GM12801 (cell line): Measurements from ENCODE around the gene TLE4.

Experiments used
- CTCF ChIP-seq: IDR thresholded peaks from one replicate; pipeline ENCODE4 v1.5.1; 2011; ENCODE audit warnings: control low read depth; ENCODE audit not compliant: insufficient read length; ENCODE audit errors: extremely low read depth

Gene TLE4

GRCh38 chr9:79663878-79664277, 92.1 kb downstream of the TLE4 start:
- no peak for TF ChIP-seq CTCF

- no peak for TF ChIP-seq CTCF
Observed at GRCh38 chr9:79664375-79664831, 92.6 kb downstream of the TLE4 start.

DNA sequence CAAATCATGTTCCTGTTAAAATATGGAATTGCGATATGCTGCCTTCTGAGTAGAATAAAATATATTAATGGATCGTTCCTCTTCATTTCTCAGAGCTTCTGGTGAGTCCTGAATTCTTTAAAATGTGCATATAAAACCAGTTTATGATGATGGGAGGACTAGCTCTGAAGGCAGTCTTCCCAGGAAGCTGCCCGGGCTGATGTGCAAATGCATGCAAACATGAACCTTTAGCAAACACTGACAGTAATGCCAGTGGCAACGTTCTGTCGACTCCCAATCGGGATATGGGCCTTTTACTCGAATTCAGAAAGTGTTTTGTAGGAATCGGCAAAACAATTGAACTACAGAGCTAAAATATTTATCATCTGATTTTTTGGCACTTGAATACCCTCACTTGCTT, 93.6 kb downstream of the TLE4 start:
- no peak for TF ChIP-seq CTCF

DNA sequence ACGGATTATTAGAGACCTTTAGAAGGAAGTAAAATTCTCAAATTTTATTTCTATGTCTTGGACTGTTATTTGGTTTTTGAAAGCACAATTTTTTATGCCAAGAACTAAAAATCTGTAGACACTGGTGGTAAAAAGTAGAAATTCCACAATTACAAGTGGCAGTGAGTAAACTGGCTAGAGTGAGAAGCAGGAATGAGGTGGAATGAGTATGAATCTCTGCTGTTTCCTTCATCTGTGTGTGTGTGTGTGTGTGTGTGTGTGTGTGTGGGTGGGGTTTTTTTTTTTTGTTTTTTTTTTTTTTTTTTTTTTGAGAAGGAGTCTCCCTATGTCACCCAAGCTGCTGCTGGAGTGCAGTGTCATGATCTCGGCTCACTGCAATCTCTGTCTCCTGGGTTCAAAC, 94.2 kb downstream of the TLE4 start:
- no peak for TF ChIP-seq CTCF

DNA sequence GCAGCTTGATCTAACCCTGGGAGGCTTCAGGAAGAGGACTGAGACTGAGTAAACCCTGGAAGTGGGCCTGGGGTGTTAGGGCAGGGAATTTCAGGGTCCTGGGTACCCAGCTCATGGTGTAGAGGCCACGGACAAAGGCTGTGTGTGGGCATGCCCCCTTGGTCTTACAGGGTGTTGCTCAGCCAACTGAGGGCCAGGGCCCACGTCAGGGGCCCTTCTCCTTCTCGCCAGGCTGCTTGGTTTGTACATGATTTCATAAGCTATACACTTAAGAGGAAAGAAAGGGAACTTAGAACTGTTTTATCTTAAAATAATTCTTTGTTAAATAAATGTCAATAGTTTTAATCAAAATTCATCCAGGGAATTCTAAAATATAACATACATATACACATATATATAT, 95.4 kb downstream of the TLE4 start:
- no peak for TF ChIP-seq CTCF

GRCh38 chr9:79667817-79668436, 96.2 kb downstream of the TLE4 start:
- TF ChIP-seq CTCF, result no peak

GRCh38 chr9:79668956-79669355, 97.2 kb downstream of the TLE4 start:
- no peak for TF ChIP-seq CTCF
